ENCODE results near the gene ELOVL2. TPM values are rescaled to one million over a fixed set of nuclear protein-coding genes. Genes with fewer than 3 reads are reported as not detected.

ELOVL2 gene
- total RNA-seq, 4 donors from 2014 or later: 0.40 to 0.87 (median 0.62) TPM; not detected in 1

DNA sequence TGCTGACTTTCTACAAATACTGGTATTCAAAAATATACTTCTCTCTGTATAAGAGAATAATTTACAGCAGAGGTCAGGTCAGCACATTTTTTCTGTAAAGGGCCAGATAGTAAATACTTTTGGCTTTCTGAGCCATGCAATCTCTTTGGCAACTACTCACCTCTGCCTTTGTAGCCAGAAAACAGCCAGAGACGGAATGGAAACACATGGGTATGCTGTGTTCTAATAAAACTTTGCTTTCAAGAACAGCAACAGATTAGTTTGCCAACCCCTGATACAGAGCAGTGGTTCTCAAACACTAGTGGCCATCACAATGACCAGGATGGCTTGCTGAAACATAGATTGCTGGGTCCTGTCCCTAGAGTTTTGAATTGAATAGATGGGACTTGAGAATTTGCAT lies 111.0 kb downstream of the ELOVL2 start:
- Histone ChIP-seq H3K36me3 (no peaks in the 10 kb centered on the region), H3K27me3 (no peaks in the 10 kb centered on the region), H3K4me1 (no peaks in the 10 kb centered on the region), H3K4me3 (no peak overlapping the region), H3K27ac (no peak overlapping the region), H3K9me3 (no peaks in the 10 kb centered on the region)
- no peak for TF ChIP-seq POLR2A (IDR thresholded peaks at IDR 0.05)
- no peak for ATAC-seq
- 60 to 86% methylated on average over 1 of the region's 1 CpG for WGBS, 2 donors (ENCODE audit: low coverage in 1 of 2)

Other genes starting within 250 kb of the ELOVL2 start
- gene MAK, start 205.8 kb downstream of the ELOVL2 start, total RNA-seq: under 1 TPM in 2 of 4 donors, not detected in 2; 0.07 to 0.67 TPM
- not detected for gene GCM2, start 162.3 kb downstream of the ELOVL2 start, total RNA-seq
- gene SYCP2L, start 157.3 kb downstream of the ELOVL2 start, total RNA-seq: 1 to 10 TPM in 2 of 4 donors, under 1 TPM in 2; 0.40 to 5.7 (median 1.6) TPM
- gene SMIM13, start 49.5 kb upstream of the ELOVL2 start, total RNA-seq: 10 to 100 TPM in 3 of 4 donors, 1 to 10 TPM in 1; 8.3 to 13.5 (median 12.5) TPM
- gene ERVFRD-1, start 67.4 kb upstream of the ELOVL2 start, total RNA-seq: under 1 TPM in 2 of 4 donors, not detected in 2; 0.12 to 0.27 TPM
- 10 to 100 TPM; 13.1 to 42.7 (median 26.7) TPM for gene NEDD9, start 188.4 kb upstream of the ELOVL2 start, total RNA-seq